ENCODE measurements around the gene GPANK1.
"Not testable (repeated sequence)": the region's sequence is repeated elsewhere in the genome, so short reads cannot be mapped to it uniquely, and the experiment has no call there.

DNA sequence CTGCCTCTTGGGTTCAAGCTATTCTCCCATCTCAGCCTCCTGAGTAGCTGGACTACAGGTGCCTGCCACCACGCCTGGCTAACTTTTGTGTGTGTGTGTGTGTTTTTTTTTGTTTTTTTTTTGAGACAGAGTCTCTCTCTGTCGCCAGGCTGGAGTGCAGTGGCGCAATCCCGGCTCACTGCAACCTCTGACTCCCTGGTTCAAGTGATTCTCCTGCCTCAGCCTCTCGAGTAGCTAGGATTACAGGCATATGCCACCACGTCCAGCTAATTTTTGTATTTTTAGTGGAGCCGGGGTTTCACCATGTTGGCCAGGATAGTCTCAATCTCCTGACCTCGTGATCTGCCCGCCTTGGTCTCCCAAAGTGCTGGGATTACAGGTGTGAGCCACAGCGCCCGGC lies 44.4 kb upstream of the GPANK1 start:
- not testable (repeated sequence) for TF ChIP-seq POLR2A, POLR2AphosphoS5 (IDR thresholded peaks at IDR 0.05)
- TF ChIP-seq, protein P1, sequence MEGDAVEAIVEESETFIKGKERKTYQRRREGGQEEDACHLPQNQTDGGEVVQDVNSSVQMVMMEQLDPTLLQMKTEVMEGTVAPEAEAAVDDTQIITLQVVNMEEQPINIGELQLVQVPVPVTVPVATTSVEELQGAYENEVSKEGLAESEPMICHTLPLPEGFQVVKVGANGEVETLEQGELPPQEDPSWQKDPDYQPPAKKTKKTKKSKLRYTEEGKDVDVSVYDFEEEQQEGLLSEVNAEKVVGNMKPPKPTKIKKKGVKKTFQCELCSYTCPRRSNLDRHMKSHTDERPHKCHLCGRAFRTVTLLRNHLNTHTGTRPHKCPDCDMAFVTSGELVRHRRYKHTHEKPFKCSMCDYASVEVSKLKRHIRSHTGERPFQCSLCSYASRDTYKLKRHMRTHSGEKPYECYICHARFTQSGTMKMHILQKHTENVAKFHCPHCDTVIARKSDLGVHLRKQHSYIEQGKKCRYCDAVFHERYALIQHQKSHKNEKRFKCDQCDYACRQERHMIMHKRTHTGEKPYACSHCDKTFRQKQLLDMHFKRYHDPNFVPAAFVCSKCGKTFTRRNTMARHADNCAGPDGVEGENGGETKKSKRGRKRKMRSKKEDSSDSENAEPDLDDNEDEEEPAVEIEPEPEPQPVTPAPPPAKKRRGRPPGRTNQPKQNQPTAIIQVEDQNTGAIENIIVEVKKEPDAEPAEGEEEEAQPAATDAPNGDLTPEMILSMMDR (IDR thresholded peaks at IDR 0.05) = not testable (repeated sequence)

Measured in breast epithelium (tissue), 3 donors.